HCT116 (cell line): ENCODE results near the gene TMEM128.

ENCODE experiments used
- CBX3 ChIP-seq: IDR thresholded peaks from 2 replicates; pipeline ENCODE4 v1.6.1; 2012; ENCODE audit warnings: low read depth
- EGR1 ChIP-seq: IDR thresholded peaks from 2 replicates; pipeline ENCODE4 v1.6.1; 2012; ENCODE audit warnings: low read depth
- JUND ChIP-seq: IDR thresholded peaks from 2 replicates; pipeline ENCODE4 v1.6.1; 2012
- POLR2A ChIP-seq: IDR thresholded peaks from 2 replicates; pipeline ENCODE4 v1.7.0; 2011; ENCODE audit warnings: borderline replicate concordance; ENCODE audit not compliant: insufficient read depth, insufficient read length; ENCODE audit errors: extremely low read depth
- TF ChIP-seq, protein P1 (sequence below), 3 experiments: fragments of 200-600 bp in 1 of 3; sonication (generic) in 1 of 3; IDR thresholded peaks in 2 of 3; conservative IDR thresholded peaks in 1 of 3; 2 replicates each; pipeline ENCODE4 v1.5.1; 2012 to 2017; ENCODE audit warnings: low read depth in 2 of 3, low read length in 2 of 3, antibody characterized with exemption in 1 of 3, borderline replicate concordance in 1 of 3, control low read depth in 1 of 3, mild to moderate bottlenecking in 1 of 3, mixed read lengths in 1 of 3, mixed run types in 1 of 3, moderate library complexity in 1 of 3; ENCODE audit not compliant: insufficient read depth in 1 of 3

DNA sequence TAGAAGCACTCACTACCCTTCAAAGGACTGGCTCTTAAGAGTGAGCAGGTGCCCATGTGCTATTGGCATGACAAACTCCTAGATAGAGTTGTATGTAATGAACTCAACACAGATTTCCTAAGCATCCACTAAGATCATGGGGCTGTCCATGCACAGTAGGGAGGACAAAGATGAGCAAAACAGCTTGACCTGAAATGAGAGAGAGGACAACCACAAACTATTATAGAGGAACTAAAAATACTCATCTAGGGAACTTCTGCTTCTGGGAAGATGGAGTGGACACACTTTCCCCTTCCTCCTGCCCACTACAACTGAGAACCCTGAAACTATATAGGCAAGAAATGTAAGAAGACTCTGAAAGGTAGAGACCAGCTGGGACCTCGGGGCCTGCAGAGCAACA lies 20.8 kb upstream of the TMEM128 start:
- TF ChIP-seq, protein P1, sequence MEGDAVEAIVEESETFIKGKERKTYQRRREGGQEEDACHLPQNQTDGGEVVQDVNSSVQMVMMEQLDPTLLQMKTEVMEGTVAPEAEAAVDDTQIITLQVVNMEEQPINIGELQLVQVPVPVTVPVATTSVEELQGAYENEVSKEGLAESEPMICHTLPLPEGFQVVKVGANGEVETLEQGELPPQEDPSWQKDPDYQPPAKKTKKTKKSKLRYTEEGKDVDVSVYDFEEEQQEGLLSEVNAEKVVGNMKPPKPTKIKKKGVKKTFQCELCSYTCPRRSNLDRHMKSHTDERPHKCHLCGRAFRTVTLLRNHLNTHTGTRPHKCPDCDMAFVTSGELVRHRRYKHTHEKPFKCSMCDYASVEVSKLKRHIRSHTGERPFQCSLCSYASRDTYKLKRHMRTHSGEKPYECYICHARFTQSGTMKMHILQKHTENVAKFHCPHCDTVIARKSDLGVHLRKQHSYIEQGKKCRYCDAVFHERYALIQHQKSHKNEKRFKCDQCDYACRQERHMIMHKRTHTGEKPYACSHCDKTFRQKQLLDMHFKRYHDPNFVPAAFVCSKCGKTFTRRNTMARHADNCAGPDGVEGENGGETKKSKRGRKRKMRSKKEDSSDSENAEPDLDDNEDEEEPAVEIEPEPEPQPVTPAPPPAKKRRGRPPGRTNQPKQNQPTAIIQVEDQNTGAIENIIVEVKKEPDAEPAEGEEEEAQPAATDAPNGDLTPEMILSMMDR (IDR thresholded peaks at IDR 0.05 in 2 of 3, conservative IDR thresholded peaks at IDR 0.05 in 1 of 3; ENCODE audit: borderline replicate concordance in 1 of 3, insufficient read depth in 1 of 3, low read depth in 2 of 3, low read length in 2 of 3) = no peak
- TF ChIP-seq EGR1 = no peak
- no peak for TF ChIP-seq POLR2A
- TF ChIP-seq JUND = no peak
- TF ChIP-seq CBX3 = no peak
